LHCN-M2 (cell line): ENCODE data around the gene B3GALT4. TPM values are rescaled to one million over a fixed set of nuclear protein-coding genes. Genes with fewer than 3 reads are reported as not detected.
A peak's percentile ranks its signal among the peaks of the same experiment; 100 is the strongest.
"Not testable (repeated sequence)": the region's sequence is repeated elsewhere in the genome, so short reads cannot be mapped to it uniquely, and the experiment has no call there.

ENCODE experiments used
- DNase-seq: peaks from one replicate; pipeline ENCODE4 v3.0.0-alpha.2; 2012; ENCODE audit warnings: low read depth
- polyA plus RNA-seq: library from polyadenylated mRNA; unstranded; fragments of >200 nt; gene quantifications from one replicate; pipeline ENCODE4 v1.2.1, GENCODE V29; 2012; ENCODE audit warnings: missing spikeins
- total RNA-seq: library from RNA; depleted of rRNA; stranded (reverse); fragments of >200 nt; gene quantifications from 2 replicates; pipeline ENCODE4 v1.2.3, GENCODE V29; 2014; rRNA removed

The B3GALT4 gene
- 0.06 and 0.19 TPM in 2 replicates for total RNA-seq
- polyA plus RNA-seq = 0.11 TPM

- DNase-seq = peak; percentile 36
Measured at GRCh38 chr6:33276864-33277662, at the start of gene B3GALT4. Gene B3GALT4, plus strand, starts transcription at chr6:33277123. Its CDS starts 297 bp downstream, at chr6:33277420.

- no peak for DNase-seq
Measured at GRCh38 chr6:33235221-33235634, 41.7 kb upstream of the B3GALT4 start.

GRCh38 chr6:33236328-33236727 is 40.6 kb upstream of the B3GALT4 start:
- DNase-seq = no peak

GRCh38 chr6:33236852-33237251 is 40.1 kb upstream of the B3GALT4 start:
- DNase-seq = no peak

GRCh38 chr6:33237741-33238140 is 39.2 kb upstream of the B3GALT4 start:
- no peak for DNase-seq

GRCh38 chr6:33241968-33242367 is 35.0 kb upstream of the B3GALT4 start:
- no peak for DNase-seq

- no peak for DNase-seq
Measured at GRCh38 chr6:33243476-33243875, 33.4 kb upstream of the B3GALT4 start.

GRCh38 chr6:33247977-33248642 is 28.8 kb upstream of the B3GALT4 start:
- peak; percentile 78 for DNase-seq

GRCh38 chr6:33248643-33248931 is 28.3 kb upstream of the B3GALT4 start:
- no peak for DNase-seq

GRCh38 chr6:33248932-33249731 is 27.8 kb upstream of the B3GALT4 start:
- peak; percentile 99 for DNase-seq

- peak; percentile 70 for DNase-seq
Measured at GRCh38 chr6:33249732-33250630, 26.9 kb upstream of the B3GALT4 start.

GRCh38 chr6:33250731-33251130 is 26.2 kb upstream of the B3GALT4 start:
- no peak for DNase-seq

GRCh38 chr6:33251395-33252012 is 25.4 kb upstream of the B3GALT4 start:
- no peak for DNase-seq

- DNase-seq = no peak
Measured at GRCh38 chr6:33252759-33253158, 24.2 kb upstream of the B3GALT4 start.

GRCh38 chr6:33254591-33254990 is 22.3 kb upstream of the B3GALT4 start:
- DNase-seq = no peak

GRCh38 chr6:33259032-33259431 is 17.9 kb upstream of the B3GALT4 start:
- no peak for DNase-seq

GRCh38 chr6:33262490-33262889 is 14.4 kb upstream of the B3GALT4 start:
- DNase-seq = not testable (repeated sequence)

- DNase-seq = no peak
Measured at GRCh38 chr6:33264015-33264414, 12.9 kb upstream of the B3GALT4 start.

- DNase-seq = no peak
Measured at GRCh38 chr6:33271117-33271467, 5.8 kb upstream of the B3GALT4 start.

GRCh38 chr6:33271468-33272274 is 5.3 kb upstream of the B3GALT4 start, which contains the start of the genes RPS18 and VPS52:
Gene RPS18, plus strand, starts transcription at chr6:33272075. Its CDS starts 45 bp downstream, at chr6:33272120.
Gene VPS52, minus strand, starts transcription at chr6:33271876. Its CDS starts 201 bp downstream, at chr6:33271675.
- DNase-seq = peak; percentile 99
